ENCODE results near the gene FOXO3. TPM values are rescaled to one million over a fixed set of nuclear protein-coding genes. Genes with fewer than 3 reads are reported as not detected.

FOXO3 gene
- total and polyA plus RNA-seq, 2 donors from 2014 or later: 9.4 to 76.1 TPM

DNA sequence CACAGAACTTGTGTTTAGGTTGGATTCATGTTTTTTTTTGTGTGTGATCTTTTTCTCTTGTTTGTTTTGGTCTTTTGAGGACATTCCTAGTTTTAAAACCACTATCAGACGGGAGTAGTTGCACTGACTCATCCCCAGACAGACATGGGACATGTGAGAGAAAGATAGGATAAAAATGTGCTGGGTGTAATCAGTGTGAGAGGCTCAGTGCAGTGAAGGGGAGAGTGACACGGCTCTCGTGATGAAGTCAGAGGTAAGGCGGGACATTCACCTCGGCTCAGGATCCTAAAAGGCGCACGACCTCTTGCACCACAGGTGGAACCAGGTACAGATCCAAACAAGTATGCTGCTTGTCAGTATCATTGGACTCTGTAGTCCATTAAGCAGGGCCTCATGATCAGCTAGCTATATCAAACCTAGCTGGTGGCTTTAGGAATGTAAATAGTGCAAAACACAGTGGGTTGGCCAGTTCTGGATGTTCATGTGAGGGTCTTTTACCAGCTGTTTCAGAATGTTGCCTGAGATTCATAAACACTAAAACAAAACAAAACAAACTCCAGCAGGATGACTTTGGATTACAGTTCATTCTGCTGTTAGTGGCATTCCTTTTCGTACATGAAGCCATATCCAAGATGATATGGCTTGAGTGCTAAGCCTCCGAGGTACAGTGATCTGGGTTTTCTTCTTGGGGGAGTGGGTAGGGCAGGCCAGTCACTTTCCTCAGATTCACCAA is 18.0 kb downstream of the FOXO3 start:
- H3K27me3 ChIP-seq (ENCODE audit: control insufficient read depth, insufficient read depth, low read length): no peaks in the 10 kb centered on the region
- DNase-seq: no peak
- FAIRE-seq: no peak
- no peak overlapping the region for H3K4me3 ChIP-seq (ENCODE audit: low read length in 3 of 3)
- no peak overlapping the region for H3K9ac ChIP-seq (ENCODE audit: low read length in 3 of 3)
- H3K4me1 ChIP-seq (ENCODE audit: control insufficient read depth in 2 of 3, insufficient read depth in 2 of 3, low read depth in 1 of 3, low read length in 3 of 3): peaks cover 5 to 63% (median 48%) of the 10 kb centered on the region in 3 donors
- intact Hi-C loops (cut with DNase I): no loop called here
- H3K36me3 ChIP-seq (ENCODE audit: control insufficient read depth in 2 of 3, insufficient read depth in 3 of 3, low read length in 3 of 3): no peaks in the 10 kb centered on the region
- no peaks in the 10 kb centered on the region for H3K9me3 ChIP-seq (ENCODE audit: control insufficient read depth in 2 of 3, insufficient read depth in 1 of 3, low read length in 3 of 3)
- TF ChIP-seq, protein P1, sequence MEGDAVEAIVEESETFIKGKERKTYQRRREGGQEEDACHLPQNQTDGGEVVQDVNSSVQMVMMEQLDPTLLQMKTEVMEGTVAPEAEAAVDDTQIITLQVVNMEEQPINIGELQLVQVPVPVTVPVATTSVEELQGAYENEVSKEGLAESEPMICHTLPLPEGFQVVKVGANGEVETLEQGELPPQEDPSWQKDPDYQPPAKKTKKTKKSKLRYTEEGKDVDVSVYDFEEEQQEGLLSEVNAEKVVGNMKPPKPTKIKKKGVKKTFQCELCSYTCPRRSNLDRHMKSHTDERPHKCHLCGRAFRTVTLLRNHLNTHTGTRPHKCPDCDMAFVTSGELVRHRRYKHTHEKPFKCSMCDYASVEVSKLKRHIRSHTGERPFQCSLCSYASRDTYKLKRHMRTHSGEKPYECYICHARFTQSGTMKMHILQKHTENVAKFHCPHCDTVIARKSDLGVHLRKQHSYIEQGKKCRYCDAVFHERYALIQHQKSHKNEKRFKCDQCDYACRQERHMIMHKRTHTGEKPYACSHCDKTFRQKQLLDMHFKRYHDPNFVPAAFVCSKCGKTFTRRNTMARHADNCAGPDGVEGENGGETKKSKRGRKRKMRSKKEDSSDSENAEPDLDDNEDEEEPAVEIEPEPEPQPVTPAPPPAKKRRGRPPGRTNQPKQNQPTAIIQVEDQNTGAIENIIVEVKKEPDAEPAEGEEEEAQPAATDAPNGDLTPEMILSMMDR (IDR thresholded peaks at IDR 0.05; ENCODE audit: borderline replicate concordance, extremely low read depth, insufficient read depth): no peak
- H3K27ac ChIP-seq (ENCODE audit: low read depth in 2 of 2, low read length in 2 of 2): no peak overlapping the region

DNA sequence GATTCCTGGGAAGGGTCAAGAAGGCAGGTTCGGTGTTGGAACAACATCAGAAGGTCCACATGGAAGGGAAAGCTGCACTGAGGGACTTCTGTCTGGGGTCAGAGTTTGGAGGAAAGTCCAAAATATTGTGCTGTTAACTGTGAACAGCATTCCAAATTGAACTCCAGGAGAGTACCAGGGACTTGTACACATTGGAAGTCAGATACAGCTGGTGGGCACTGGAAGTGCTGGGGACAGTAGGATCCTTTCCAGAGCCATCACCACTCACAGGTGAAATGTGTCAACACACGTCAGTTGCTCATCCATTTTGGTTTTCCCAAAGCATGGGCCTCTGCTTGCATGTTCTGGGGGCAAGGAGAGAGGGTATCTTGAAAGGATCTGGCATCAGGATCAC is 18.6 kb downstream of the FOXO3 start:
- DNase-seq (no peak), FAIRE-seq (no peak)
- Histone ChIP-seq H3K9me3 (ENCODE audit: control insufficient read depth in 2 of 3, insufficient read depth in 1 of 3, low read length in 3 of 3) (no peaks in the 10 kb centered on the region), H3K4me1 (ENCODE audit: control insufficient read depth in 2 of 3, insufficient read depth in 2 of 3, low read depth in 1 of 3, low read length in 3 of 3) (peaks cover 5 to 65% (median 50%) of the 10 kb centered on the region in 3 donors), H3K4me3 (ENCODE audit: low read length in 3 of 3) (no peak overlapping the region), H3K9ac (ENCODE audit: low read length in 3 of 3) (no peak overlapping the region), H3K36me3 (ENCODE audit: control insufficient read depth in 2 of 3, insufficient read depth in 3 of 3, low read length in 3 of 3) (no peaks in the 10 kb centered on the region), H3K27ac (ENCODE audit: low read depth in 2 of 2, low read length in 2 of 2) (no peak overlapping the region), H3K27me3 (ENCODE audit: control insufficient read depth, insufficient read depth, low read length) (no peaks in the 10 kb centered on the region)
- intact Hi-C loops (cut with DNase I): no loop called here
- TF ChIP-seq, protein P1 (IDR thresholded peaks at IDR 0.05; ENCODE audit: borderline replicate concordance, extremely low read depth, insufficient read depth): no peak

DNA sequence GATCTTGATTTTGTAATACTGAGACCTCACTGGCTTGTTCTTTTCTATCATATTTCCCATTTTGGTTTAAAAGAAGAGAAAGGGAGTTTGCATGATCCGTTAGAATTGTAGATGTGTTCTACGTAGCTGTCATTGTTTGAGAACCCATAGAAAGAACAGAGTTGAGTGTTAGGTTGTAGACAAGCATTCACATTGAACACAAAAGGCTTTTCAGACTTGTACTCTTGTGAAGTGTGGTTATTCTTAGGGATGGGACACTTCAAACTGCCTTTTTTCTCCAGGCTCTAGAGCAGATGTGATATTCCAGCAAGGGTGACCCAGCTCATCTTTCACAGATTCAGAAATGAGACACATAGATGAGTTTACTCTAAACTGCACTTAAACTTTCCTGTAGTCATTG is 19.9 kb downstream of the FOXO3 start:
- Histone ChIP-seq H3K4me1 (ENCODE audit: control insufficient read depth in 2 of 3, insufficient read depth in 2 of 3, low read depth in 1 of 3, low read length in 3 of 3) (peaks cover 5 to 61% (median 51%) of the 10 kb centered on the region in 3 donors), H3K9me3 (ENCODE audit: control insufficient read depth in 2 of 3, insufficient read depth in 1 of 3, low read length in 3 of 3) (no peaks in the 10 kb centered on the region), H3K27me3 (ENCODE audit: control insufficient read depth, insufficient read depth, low read length) (no peaks in the 10 kb centered on the region), H3K27ac (ENCODE audit: low read depth in 2 of 2, low read length in 2 of 2) (peak overlapping the region in 1 of 2 donors; percentile 62), H3K4me3 (ENCODE audit: low read length in 3 of 3) (no peak overlapping the region), H3K9ac (ENCODE audit: low read length in 3 of 3) (no peak overlapping the region), H3K36me3 (ENCODE audit: control insufficient read depth in 2 of 3, insufficient read depth in 3 of 3, low read length in 3 of 3) (no peaks in the 10 kb centered on the region)
- FAIRE-seq (no peak), DNase-seq (no peak)
- TF ChIP-seq, protein P1 (IDR thresholded peaks at IDR 0.05; ENCODE audit: borderline replicate concordance, extremely low read depth, insufficient read depth): no peak
- intact Hi-C loops (cut with DNase I): no loop called here
